HG02763 (cell line): ENCODE measurements around the gene TBL2.
"Not testable (repeated sequence)": the region's sequence is repeated elsewhere in the genome, so short reads cannot be mapped to it uniquely, and the experiment has no call there.

Experiments
- ATAC-seq: cut with Tn5 transposase; IDR thresholded peaks from one replicate; pipeline ENCODE4 v1.9.1; 2021; ENCODE audit warnings: mild to moderate bottlenecking, moderate library complexity; ENCODE audit not compliant: unreplicated experiment

The TBL2 gene

GRCh38 chr7:73606801-73607691, 28.7 kb upstream of the TBL2 start:
- ATAC-seq, result no peak

- no peak for ATAC-seq
Measured at GRCh38 chr7:73605601-73606220, 27.3 kb upstream of the TBL2 start.

- no peak for ATAC-seq
Measured at GRCh38 chr7:73602721-73603651, 24.6 kb upstream of the TBL2 start.

GRCh38 chr7:73599916-73600315, 21.5 kb upstream of the TBL2 start:
- no peak for ATAC-seq

GRCh38 chr7:73599151-73599882, 20.9 kb upstream of the TBL2 start:
- no peak for ATAC-seq

- ATAC-seq, result no peak
Measured at GRCh38 chr7:73597978-73598782, 19.8 kb upstream of the TBL2 start.

GRCh38 chr7:73596191-73597065, 18.0 kb upstream of the TBL2 start:
- ATAC-seq, result no peak

- no peak for ATAC-seq
Measured at GRCh38 chr7:73595358-73595757, 17.0 kb upstream of the TBL2 start.

GRCh38 chr7:73593207-73594045, 15.0 kb upstream of the TBL2 start:
- no peak for ATAC-seq

- ATAC-seq, result no peak
Measured at GRCh38 chr7:73586911-73587310, 8.5 kb upstream of the TBL2 start.

GRCh38 chr7:73585196-73585595, 6.8 kb upstream of the TBL2 start:
- no peak for ATAC-seq

GRCh38 chr7:73582664-73583202, 4.4 kb upstream of the TBL2 start:
- no peak for ATAC-seq

GRCh38 chr7:73581006-73581405, 2.6 kb upstream of the TBL2 start:
- not testable (repeated sequence) for ATAC-seq

GRCh38 chr7:73577627-73578341, 595 bp downstream of the TBL2 start:
- no peak for ATAC-seq

GRCh38 chr7:73573791-73574190, 4.6 kb downstream of the TBL2 start:
- no peak for ATAC-seq

- ATAC-seq, result no peak
Measured at GRCh38 chr7:73573276-73573675, 5.1 kb downstream of the TBL2 start.

- no peak for ATAC-seq
Measured at GRCh38 chr7:73572767-73573186, 5.6 kb downstream of the TBL2 start.
